HK-2 (cell line): ENCODE results near the gene NFKB2.
A peak's percentile ranks its signal among the peaks of the same experiment; 100 is the strongest.

ENCODE experiments used
- DNase-seq: peaks from one replicate; pipeline ENCODE4 v3.0.0-alpha.2; 2018; ENCODE audit not compliant: unreplicated experiment

NFKB2 gene

DNA sequence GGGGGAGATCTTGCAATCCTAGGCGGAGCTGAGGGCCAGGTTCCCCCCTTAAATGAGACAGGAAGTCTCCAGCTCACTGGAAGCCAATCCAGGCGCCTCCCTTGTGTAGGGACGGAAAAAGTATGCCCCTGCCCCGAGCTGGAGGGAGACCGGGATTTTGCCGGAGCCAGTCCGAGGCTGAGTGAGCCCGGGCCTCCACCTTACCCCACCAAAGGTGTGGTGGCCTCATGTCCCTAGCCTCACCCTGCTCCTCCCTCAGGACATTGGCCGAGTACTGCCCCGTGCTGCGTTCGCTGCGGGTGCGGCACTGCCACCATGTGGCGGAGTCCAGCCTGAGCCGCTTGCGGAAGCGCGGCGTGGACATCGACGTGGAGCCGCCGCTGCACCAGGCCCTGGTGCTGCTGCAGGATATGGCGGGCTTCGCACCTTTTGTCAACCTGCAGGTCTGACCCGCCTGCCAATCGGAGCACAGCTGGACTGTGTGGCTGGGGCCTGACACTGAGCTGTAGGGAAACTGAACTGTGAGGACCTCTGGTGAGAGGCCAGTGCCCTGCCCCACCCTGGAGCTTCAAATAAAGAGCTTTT, 27.1 kb downstream of the NFKB2 start:
- DNase-seq: peak; percentile 89

DNA sequence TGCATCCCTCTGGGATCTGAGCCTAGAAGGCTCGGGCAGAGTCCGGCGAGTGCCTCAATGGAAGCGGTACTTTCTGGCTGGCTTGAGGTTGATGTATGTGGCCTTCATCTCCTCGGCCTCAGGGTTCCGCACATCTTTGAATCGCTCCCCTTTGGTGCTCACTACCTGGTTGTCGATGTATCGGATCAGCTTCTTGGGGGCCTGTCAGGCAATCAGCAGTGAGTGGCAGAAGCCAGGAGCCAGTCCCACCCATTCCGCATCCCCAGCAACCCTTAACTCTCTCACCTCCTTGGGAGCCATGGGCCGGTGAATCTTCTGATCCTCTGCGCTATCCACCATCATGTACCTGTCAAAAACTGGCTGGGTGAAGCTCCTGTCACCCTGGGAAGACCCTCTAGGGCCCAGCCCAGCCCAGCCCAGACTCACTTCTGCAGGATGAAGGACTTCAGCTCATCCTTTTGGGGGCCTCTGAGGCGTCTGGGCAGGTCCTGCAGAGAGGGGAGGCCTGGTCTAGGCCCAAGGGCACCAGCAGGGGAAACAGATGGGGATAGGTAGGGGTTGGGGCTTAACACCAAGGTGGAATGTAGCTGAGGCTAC, 28.0 kb downstream of the NFKB2 start:
- DNase-seq: no peak

GRCh38 chr10:102424145-102424544, 28.6 kb downstream of the NFKB2 start:
- DNase-seq: no peak

DNA sequence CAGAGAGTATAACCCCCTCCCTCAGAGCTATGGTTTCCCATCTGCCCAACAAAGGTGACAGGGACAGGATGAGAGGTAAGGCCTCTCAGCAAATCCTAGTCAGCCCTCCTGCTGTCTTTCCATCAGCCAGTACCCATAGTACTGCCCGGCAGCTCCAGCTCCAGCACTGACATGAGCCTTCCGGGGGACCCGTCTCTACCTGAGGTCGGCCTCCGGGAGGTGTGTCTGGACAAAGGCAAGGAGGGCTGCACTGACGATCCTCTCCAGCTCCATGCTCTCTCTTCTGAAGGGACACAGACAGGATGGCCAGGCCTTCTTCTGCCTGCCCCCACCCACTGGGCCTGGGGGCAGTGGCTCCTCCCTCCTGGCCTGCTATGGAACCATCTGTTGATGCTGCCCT, 29.4 kb downstream of the NFKB2 start:
- no peak for DNase-seq

DNA sequence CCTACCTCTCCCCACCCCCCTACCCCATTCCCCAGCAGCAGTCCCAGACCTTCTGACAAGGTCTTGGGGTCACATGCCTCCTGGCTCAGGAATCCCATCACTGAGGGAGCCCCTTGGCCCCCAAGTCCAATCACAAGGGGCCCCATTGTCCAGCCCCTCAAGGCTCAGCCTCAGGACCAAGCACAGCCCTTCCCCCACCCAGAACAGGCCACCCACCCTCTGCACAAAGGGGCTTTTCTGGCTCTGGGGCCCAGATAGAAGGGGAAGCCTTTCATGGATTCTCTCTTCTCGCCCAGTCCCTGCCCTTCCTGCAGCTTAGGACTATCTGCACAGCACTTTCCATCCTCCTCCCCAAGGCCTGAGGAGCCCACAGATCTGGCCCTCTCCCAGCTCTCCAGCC, 29.9 kb downstream of the NFKB2 start:
- DNase-seq: no peak

- DNase-seq: no peak
These were observed 31.3 kb downstream of the NFKB2 start for GRCh38 chr10:102426803-102427287.

DNA sequence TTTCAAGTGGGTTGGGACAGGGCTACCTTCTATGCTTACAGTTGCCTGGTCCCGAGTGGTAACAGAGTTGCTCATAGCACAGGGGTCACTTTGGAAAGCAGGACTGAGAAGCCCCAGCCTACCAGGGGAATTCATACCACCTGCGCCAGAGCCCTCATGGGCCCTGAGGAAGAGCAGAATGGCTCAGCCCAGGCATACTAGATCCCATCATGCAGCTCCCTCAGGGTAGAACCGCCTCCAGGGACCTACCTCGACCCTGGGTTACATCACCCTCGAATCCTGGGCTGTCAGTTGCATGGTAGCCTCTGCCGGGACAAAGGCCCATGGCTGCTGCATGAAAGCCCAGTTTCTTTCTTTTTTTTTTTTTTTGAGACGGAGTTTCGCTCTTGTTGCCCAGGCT, 34.0 kb downstream of the NFKB2 start:
- no peak for DNase-seq

GRCh38 chr10:102431452-102432124, 36.1 kb downstream of the NFKB2 start:
- no peak for DNase-seq

DNA sequence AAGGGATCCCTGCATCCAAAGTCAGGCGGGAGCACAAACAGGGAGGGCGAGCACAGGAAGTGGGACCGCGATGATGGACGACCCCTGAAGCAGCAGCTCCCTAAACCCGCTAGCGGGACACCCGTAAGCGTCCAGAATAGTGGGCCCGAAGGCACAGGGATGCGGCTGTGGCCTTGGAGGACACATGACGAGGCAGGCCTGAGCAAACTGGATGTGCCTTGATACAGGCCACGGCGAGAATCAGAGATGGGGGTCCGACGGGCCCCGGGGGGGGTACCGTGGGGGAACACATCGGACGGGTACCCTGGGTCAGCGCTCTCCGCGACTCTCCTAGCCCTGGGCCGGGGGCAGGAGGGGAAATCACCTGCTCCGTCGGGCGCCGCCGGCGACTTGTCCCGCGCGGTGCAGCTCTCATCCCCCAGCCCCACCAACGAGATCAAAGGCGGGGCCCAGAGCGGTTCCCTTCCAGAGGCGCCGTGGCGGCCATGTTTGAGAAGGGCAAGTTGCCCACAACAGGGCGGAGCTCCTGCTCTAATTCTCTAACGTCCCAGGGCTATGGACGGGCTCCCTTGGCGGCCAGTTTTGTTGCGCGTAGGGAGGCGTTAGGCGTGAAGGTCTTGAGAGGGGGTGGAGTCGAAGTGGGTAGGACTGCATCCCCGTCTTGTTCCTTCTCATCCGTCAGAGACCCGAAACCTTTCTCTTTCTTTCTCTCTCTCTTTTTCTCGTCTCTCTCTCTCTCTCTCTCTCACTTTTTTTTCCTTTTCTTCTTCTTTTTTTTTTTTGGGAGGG, 36.9 kb downstream of the NFKB2 start, which contains the start of gene CUEDC2:
Gene CUEDC2 (minus strand): TSS at position 413 of the 789 bp plus-strand sequence. CDS start 7,386 bp downstream, outside the sequence.
- peak; percentile 98 for DNase-seq

GRCh38 chr10:102433619-102434046, 38.1 kb downstream of the NFKB2 start:
- no peak for DNase-seq

- no peak for DNase-seq
These were observed 39.1 kb downstream of the NFKB2 start for GRCh38 chr10:102434394-102435132.

DNA sequence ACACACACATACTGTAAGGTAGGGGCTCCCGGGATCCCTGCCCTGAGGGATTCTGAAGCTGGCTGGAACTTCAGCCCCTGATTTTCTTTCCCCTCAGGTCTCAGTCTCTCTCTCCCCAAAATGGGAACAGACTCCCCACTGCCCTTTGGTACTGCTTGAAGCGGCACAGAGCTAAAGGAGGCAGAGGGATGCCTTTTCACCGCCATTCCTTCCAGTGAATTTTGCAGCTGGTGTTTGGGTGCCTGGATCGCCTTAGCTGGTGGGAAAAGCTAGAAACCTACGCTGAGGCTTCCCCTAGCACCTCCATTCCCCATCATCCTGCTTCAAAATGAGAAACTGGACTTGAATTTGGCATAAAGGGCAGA, 39.6 kb downstream of the NFKB2 start:
- DNase-seq: no peak

DNA sequence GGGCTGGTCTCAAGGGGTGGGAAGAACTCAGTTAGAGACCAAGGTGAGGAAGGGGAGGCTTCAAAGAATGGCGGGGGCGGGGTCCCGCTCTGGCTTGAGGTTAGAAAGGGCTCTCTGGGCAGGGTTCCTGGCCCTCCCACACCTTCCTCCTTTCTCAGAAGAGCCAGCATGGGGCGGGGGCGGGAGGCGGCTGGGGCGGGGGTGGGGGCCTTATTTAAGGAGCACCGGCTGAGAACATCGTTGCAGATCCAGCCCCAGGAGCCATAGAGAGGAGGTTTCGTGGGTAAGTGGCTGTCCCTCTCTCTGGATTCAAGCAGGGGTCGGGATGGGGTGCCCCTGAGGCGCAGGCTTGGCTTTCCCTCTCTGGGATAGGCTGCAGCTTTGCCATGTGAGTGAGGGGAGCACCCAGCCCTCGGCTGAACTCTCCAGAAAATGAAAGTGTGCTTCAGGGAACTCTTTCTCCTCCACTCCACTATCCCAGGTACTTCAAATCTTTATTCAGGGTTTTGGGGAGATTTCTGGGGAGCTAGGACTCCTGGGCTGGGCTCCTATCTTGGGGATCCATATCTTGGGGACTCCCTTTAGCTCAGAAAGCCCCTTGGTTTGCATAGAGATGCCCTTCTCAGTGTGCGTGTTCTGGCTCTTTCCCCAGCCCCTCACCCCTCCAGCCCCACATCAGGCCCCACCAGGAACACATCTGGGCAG, 40.2 kb downstream of the NFKB2 start:
- no peak for DNase-seq

- no peak for DNase-seq
These were observed 40.8 kb downstream of the NFKB2 start for GRCh38 chr10:102436312-102436711.

DNA sequence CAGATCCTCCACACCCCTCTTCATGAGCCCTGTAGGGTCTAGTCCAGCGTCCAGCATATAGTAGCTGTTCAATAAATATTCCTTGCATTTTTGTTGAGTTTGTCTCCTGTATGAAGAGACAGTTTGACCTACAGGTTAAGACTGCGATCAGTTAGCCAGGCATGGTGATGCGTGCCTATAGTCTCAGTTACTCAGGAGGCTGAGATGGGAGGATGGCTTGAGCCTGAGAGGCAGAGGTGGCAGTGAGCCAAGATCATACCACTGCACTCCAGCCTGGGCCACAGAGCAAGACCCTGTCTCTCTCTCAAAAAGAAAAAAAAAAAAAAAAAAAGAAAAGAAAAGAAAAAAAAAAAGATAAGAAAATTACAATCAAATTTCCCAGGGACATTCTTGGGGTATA, 42.0 kb downstream of the NFKB2 start:
- DNase-seq: no peak

DNA sequence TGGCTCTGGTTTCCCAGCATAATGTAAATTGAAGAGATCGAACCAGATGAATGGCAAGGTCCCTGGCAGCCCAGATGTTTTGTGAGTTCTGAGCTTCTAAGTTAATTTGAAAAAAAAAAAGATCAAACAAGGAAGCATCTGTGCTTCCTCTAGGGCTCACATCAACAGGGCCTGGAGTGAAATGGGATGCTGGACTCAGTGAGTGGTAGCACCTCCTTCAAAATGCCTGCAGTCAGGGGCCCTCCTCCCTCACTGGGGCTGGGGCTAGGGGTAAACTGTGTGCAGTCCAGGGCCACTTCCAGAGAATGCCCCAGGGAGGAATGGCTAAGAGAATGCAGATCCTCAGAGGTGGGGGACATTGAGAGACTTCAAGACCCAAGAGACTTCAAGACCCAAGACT, 42.9 kb downstream of the NFKB2 start:
- DNase-seq: no peak

- DNase-seq: no peak
These were observed 49.3 kb downstream of the NFKB2 start for GRCh38 chr10:102444851-102445250.

DNA sequence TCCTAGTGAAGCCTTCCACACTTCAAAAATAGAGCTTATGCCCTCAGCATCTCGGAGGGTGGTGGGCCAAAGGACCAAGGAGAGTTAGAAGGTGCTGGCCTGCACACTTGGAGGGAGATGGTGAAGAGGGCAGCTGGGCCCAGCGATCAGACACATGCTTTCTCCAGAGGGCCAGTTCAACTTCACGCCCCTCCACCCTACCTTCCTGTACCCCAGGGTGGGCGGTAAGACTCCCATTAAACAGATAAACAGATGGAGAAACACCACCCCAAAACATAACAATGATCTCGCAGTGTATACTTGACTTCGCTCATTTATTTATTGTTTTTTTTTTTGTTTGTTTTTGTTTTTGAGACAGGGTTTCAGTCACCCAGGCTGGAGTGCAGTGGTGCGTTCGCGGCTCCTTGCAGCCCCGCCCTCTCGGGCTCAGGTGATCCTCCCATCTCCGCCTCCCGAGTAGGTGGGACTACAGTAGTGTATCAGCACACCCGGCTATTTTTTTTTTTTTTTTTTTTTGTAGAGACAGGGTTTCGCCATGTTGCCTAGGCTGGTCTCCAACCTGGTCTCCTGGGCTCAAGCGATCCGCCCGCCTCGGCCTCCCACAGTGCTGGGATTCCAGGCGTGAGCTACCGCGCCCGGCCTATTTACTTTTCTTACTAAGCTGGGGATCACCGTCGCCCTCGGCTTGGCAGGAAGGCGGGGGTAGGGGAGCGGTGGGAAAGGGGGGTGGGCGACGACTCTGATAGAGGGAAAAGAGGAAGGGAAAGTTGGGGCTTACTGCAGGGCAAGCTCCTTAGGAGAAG, 54.0 kb downstream of the NFKB2 start:
- DNase-seq: peak; percentile 83

GRCh38 chr10:102450124-102450373, 54.5 kb downstream of the NFKB2 start:
- DNase-seq: no peak

GRCh38 chr10:102450374-102451104, 55.0 kb downstream of the NFKB2 start:
- DNase-seq: peak; percentile 89
